ENCODE results near the gene BOD1L1.
"Not testable (repeated sequence)": the region's sequence is repeated elsewhere in the genome, so short reads cannot be mapped to it uniquely, and the experiment has no call there.

BOD1L1 gene

GRCh38 chr4:13562876-13563275, 64.6 kb downstream of the BOD1L1 start:
- no peak overlapping the region for H3K27ac ChIP-seq (ENCODE audit: low read depth, low read length)
- H3K27me3 ChIP-seq (ENCODE audit: control insufficient read depth in 5 of 5, insufficient read depth in 4 of 5, low read length in 5 of 5): no peaks in the 10 kb centered on the region
- H3K9ac ChIP-seq (ENCODE audit: low read length in 5 of 5): no peak overlapping the region
- H3K36me3 ChIP-seq (ENCODE audit: control insufficient read depth in 5 of 5, insufficient read depth in 5 of 5, low read length in 5 of 5): peaks cover 4 to 12% (median 7%) of the 10 kb centered on the region in 5 donors
- H3K4me1 ChIP-seq (ENCODE audit: control insufficient read depth in 5 of 5, insufficient read depth in 5 of 5, low read length in 5 of 5): no peaks in the 10 kb centered on the region
- no peaks in the 10 kb centered on the region for H3K9me3 ChIP-seq (ENCODE audit: control insufficient read depth in 5 of 5, low read length in 5 of 5)
- no peak overlapping the region for H3K4me3 ChIP-seq (ENCODE audit: low read depth in 1 of 5, low read length in 5 of 5)

DNA sequence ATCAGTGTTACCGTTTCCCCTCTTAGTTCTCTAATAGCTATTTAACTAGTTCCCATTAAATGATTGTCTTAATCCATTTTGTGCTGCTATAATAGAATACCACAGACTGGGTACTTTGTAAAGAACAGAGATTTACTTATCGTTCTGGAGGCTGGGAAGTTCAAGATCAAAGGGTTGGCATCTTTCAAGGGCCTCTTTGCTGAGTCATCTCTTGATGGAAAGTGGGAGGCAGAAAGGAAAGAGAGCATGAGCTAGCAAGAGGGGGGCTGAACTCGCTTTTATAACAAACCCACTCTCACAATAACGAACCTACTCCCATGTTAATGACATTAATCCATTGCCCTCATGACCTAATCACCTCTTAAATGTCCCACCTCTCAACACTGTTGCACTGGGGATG, 65.9 kb downstream of the BOD1L1 start:
- no peaks in the 10 kb centered on the region for H3K9me3 ChIP-seq (ENCODE audit: control insufficient read depth in 5 of 5, low read length in 5 of 5)
- no peaks in the 10 kb centered on the region for H3K27me3 ChIP-seq (ENCODE audit: control insufficient read depth in 5 of 5, insufficient read depth in 4 of 5, low read length in 5 of 5)
- no peak overlapping the region for H3K9ac ChIP-seq (ENCODE audit: low read length in 5 of 5)
- H3K4me3 ChIP-seq (ENCODE audit: low read depth in 1 of 5, low read length in 5 of 5): no peak overlapping the region
- H3K4me1 ChIP-seq (ENCODE audit: control insufficient read depth in 5 of 5, insufficient read depth in 5 of 5, low read length in 5 of 5): no peaks in the 10 kb centered on the region
- H3K27ac ChIP-seq (ENCODE audit: low read depth, low read length): no peak overlapping the region
- peaks cover 0 to 2% (median 0%) of the 10 kb centered on the region in 5 donors for H3K36me3 ChIP-seq (ENCODE audit: control insufficient read depth in 5 of 5, insufficient read depth in 5 of 5, low read length in 5 of 5)

DNA sequence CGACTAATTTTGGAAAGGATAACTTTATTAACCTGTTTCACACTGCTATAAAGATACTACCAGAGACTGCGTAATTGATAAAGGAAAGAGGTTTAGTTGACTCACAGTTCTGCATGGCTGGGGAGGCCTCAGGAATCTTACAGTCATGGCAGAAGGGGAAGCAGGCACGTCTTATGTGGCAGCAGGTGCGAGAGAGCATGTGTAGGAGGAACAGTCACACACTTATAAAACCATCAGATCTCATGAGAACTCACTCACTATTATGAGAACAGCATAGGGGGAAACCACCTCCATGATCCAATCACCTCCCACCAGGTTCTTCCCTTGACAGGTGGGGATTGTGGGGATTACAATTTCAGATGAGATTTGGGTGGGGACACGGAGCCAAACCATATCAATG, 67.4 kb downstream of the BOD1L1 start:
- not testable (repeated sequence) for H3K27me3 ChIP-seq (ENCODE audit: control insufficient read depth in 5 of 5, insufficient read depth in 4 of 5, low read length in 5 of 5); H3K4me3 ChIP-seq (ENCODE audit: low read depth in 1 of 5, low read length in 5 of 5); H3K36me3 ChIP-seq (ENCODE audit: control insufficient read depth in 5 of 5, insufficient read depth in 5 of 5, low read length in 5 of 5); H3K4me1 ChIP-seq (ENCODE audit: control insufficient read depth in 5 of 5, insufficient read depth in 5 of 5, low read length in 5 of 5); H3K27ac ChIP-seq (ENCODE audit: low read depth, low read length); H3K9ac ChIP-seq (ENCODE audit: low read length in 5 of 5); H3K9me3 ChIP-seq (ENCODE audit: control insufficient read depth in 5 of 5, low read length in 5 of 5)

DNA sequence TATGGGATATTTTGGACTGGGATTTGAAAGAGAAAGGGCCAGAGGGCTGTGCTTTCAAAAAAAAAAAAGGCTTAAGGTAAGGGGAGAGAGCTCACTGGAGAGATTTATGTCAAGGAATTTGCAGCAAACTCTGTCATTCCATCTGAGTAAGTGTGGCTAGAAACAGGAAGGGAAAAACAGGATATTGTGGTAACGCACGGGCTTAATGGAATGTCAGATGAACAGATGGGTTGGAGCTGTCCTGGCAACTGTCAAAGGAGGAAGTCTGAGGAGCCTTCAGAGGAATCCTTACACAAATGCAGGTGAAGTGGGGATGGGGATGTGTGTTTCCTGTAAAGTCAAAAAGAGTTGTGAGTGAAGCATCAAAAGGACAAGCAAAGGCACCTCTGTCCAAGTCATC, 68.1 kb downstream of the BOD1L1 start:
- no peaks in the 10 kb centered on the region for H3K36me3 ChIP-seq (ENCODE audit: control insufficient read depth in 5 of 5, insufficient read depth in 5 of 5, low read length in 5 of 5)

DNA sequence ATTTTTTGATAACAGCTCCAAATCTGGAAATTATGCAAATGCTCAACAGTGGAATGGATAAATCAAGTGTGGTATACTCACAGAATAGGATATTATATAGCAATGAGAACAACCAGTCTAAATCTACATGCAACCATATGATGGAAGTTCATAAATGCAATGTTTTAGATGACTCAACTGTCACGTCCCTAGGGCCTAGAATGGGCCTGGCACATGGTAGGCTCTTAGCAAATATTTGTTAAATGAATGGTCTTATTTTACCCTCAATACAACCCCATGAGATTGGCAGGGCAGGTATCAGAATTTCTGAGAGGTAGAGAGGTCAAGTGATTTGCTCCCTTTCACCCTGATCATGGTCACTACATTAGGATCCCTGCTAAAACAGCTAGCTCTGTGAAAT, 68.6 kb downstream of the BOD1L1 start:
- Histone ChIP-seq H3K9me3 (ENCODE audit: control insufficient read depth in 5 of 5, low read length in 5 of 5) (no peaks in the 10 kb centered on the region), H3K36me3 (ENCODE audit: control insufficient read depth in 5 of 5, insufficient read depth in 5 of 5, low read length in 5 of 5) (no peaks in the 10 kb centered on the region), H3K4me3 (ENCODE audit: low read depth in 1 of 5, low read length in 5 of 5) (no peak overlapping the region), H3K27ac (ENCODE audit: low read depth, low read length) (no peak overlapping the region), H3K9ac (ENCODE audit: low read length in 5 of 5) (no peak overlapping the region), H3K4me1 (ENCODE audit: control insufficient read depth in 5 of 5, insufficient read depth in 5 of 5, low read length in 5 of 5) (no peaks in the 10 kb centered on the region), H3K27me3 (ENCODE audit: control insufficient read depth in 5 of 5, insufficient read depth in 4 of 5, low read length in 5 of 5) (no peaks in the 10 kb centered on the region)

More for the DNA sequence above, 68.1 kb downstream of the BOD1L1 start:
- no peaks in the 10 kb centered on the region for H3K27me3 ChIP-seq (ENCODE audit: control insufficient read depth in 5 of 5, insufficient read depth in 4 of 5, low read length in 5 of 5)
- no peak overlapping the region for H3K27ac ChIP-seq (ENCODE audit: low read depth, low read length)
- H3K4me3 ChIP-seq (ENCODE audit: low read depth in 1 of 5, low read length in 5 of 5): no peak overlapping the region
- no peak overlapping the region for H3K9ac ChIP-seq (ENCODE audit: low read length in 5 of 5)
- no peaks in the 10 kb centered on the region for H3K9me3 ChIP-seq (ENCODE audit: control insufficient read depth in 5 of 5, low read length in 5 of 5)
- no peaks in the 10 kb centered on the region for H3K4me1 ChIP-seq (ENCODE audit: control insufficient read depth in 5 of 5, insufficient read depth in 5 of 5, low read length in 5 of 5)

- Histone ChIP-seq H3K36me3 (ENCODE audit: control insufficient read depth in 5 of 5, insufficient read depth in 5 of 5, low read length in 5 of 5) (no peaks in the 10 kb centered on the region), H3K9ac (ENCODE audit: low read length in 5 of 5) (no peak overlapping the region), H3K4me3 (ENCODE audit: low read depth in 1 of 5, low read length in 5 of 5) (no peak overlapping the region), H3K27me3 (ENCODE audit: control insufficient read depth in 5 of 5, insufficient read depth in 4 of 5, low read length in 5 of 5) (peaks cover 0 to under 1% (median 0%) of the 10 kb centered on the region in 5 donors), H3K4me1 (ENCODE audit: control insufficient read depth in 5 of 5, insufficient read depth in 5 of 5, low read length in 5 of 5) (no peaks in the 10 kb centered on the region), H3K27ac (ENCODE audit: low read depth, low read length) (no peak overlapping the region), H3K9me3 (ENCODE audit: control insufficient read depth in 5 of 5, low read length in 5 of 5) (no peaks in the 10 kb centered on the region)
Measured at GRCh38 chr4:13555325-13555724, 72.2 kb downstream of the BOD1L1 start.

DNA sequence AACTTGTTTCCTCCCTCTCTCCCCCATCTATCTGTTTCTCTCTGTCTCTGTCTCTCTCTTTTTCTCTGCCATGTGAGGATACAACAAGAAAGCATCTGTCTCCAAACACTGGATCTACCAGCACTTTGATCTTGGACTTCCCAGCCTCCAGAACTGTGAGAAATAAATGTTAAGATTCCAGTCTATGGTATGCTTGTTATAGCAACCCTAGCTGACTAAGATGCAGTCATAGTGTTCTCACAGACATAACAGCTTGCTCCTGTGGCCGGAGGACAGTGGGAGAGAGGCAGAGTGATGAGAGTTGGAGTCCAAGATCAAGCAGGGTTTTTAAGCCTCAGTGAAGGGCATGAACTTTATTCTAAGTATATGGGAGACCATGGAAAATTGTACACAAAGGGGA, 74.4 kb downstream of the BOD1L1 start:
- Histone ChIP-seq H3K27me3 (ENCODE audit: control insufficient read depth in 5 of 5, insufficient read depth in 4 of 5, low read length in 5 of 5) (peaks cover 0 to 17% (median 14%) of the 10 kb centered on the region in 5 donors), H3K4me3 (ENCODE audit: low read depth in 1 of 5, low read length in 5 of 5) (no peak overlapping the region), H3K27ac (ENCODE audit: low read depth, low read length) (no peak overlapping the region), H3K36me3 (ENCODE audit: control insufficient read depth in 5 of 5, insufficient read depth in 5 of 5, low read length in 5 of 5) (no peaks in the 10 kb centered on the region), H3K9me3 (ENCODE audit: control insufficient read depth in 5 of 5, low read length in 5 of 5) (no peaks in the 10 kb centered on the region), H3K9ac (ENCODE audit: low read length in 5 of 5) (no peak overlapping the region), H3K4me1 (ENCODE audit: control insufficient read depth in 5 of 5, insufficient read depth in 5 of 5, low read length in 5 of 5) (peaks cover 0 to 7% (median 6%) of the 10 kb centered on the region in 5 donors)

- peaks cover 0 to 32% (median 30%) of the 10 kb centered on the region in 5 donors for H3K4me1 ChIP-seq (ENCODE audit: control insufficient read depth in 5 of 5, insufficient read depth in 5 of 5, low read length in 5 of 5)
- peak overlapping the region; percentile 30 to 66 (median 52) for H3K4me3 ChIP-seq (ENCODE audit: low read depth in 1 of 5, low read length in 5 of 5)
- H3K36me3 ChIP-seq (ENCODE audit: control insufficient read depth in 5 of 5, insufficient read depth in 5 of 5, low read length in 5 of 5): no peaks in the 10 kb centered on the region
- no peak overlapping the region for H3K27ac ChIP-seq (ENCODE audit: low read depth, low read length)
- H3K27me3 ChIP-seq (ENCODE audit: control insufficient read depth in 5 of 5, insufficient read depth in 4 of 5, low read length in 5 of 5): peaks cover 20 to 44% (median 34%) of the 10 kb centered on the region in 5 donors
- H3K9me3 ChIP-seq (ENCODE audit: control insufficient read depth in 5 of 5, low read length in 5 of 5): no peaks in the 10 kb centered on the region
- peak overlapping the region in 1 of 5 donors; percentile 35 for H3K9ac ChIP-seq (ENCODE audit: low read length in 5 of 5)
Measured at GRCh38 chr4:13548984-13549546, 78.5 kb downstream of the BOD1L1 start.

DNA sequence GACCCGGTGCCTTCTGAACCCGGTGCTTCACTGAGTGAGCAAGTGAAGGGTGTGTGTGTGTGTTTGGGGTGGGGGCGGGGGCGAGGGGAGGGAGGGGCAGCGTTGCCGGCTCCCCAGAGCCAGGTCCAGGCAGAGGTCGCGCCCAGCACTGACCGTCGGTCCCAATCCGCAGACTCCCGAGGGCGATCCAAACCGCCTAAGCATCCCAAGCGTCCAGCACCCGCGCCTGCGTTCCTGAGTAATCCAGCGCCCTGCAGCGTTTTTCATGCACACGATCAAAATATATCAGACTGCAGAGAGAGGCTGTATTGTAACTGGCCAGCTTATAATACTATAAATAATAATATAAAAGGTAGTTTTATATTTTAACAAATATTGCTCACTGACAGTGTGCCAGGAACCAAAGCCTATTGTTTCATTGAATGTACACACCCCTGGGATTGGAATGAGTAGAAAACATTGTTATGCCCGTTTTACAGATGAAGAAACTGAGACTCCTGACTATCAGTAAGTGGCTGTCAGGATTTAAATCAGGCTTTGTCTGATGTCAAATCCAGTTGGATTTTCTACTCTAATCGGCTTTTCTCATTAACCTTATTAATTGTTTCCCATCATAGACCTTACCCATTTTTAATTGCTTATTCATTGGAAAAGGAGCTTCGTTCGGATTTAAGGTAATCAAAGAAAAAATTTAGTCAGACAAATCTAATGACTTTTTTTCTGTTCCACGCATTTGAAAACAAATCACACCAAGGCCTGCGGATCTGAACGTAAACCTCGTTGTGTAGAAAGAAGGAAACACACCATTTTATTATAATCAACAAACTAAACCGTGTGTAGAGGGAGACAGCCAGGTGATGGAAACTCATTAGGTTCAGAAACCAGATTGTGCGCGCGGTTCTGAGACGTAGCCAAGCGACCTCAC, 79.2 kb downstream of the BOD1L1 start:
- Histone ChIP-seq H3K27ac (ENCODE audit: low read depth, low read length) (no peak overlapping the region), H3K4me3 (ENCODE audit: low read depth in 1 of 5, low read length in 5 of 5) (peak overlapping the region in 4 of 5 donors; percentile 47 to 66 (median 56)), H3K9ac (ENCODE audit: low read length in 5 of 5) (no peak overlapping the region), H3K9me3 (ENCODE audit: control insufficient read depth in 5 of 5, low read length in 5 of 5) (no peaks in the 10 kb centered on the region), H3K27me3 (ENCODE audit: control insufficient read depth in 5 of 5, insufficient read depth in 4 of 5, low read length in 5 of 5) (peaks cover 23 to 51% (median 40%) of the 10 kb centered on the region in 5 donors), H3K36me3 (ENCODE audit: control insufficient read depth in 5 of 5, insufficient read depth in 5 of 5, low read length in 5 of 5) (no peaks in the 10 kb centered on the region), H3K4me1 (ENCODE audit: control insufficient read depth in 5 of 5, insufficient read depth in 5 of 5, low read length in 5 of 5) (peaks cover 0 to 39% (median 37%) of the 10 kb centered on the region in 5 donors)

- Histone ChIP-seq H3K4me3 (ENCODE audit: low read depth in 1 of 5, low read length in 5 of 5) (peak overlapping the region in 4 of 5 donors; percentile 47 to 59 (median 50)), H3K27me3 (ENCODE audit: control insufficient read depth in 5 of 5, insufficient read depth in 4 of 5, low read length in 5 of 5) (peaks cover 30 to 59% (median 47%) of the 10 kb centered on the region in 5 donors), H3K4me1 (ENCODE audit: control insufficient read depth in 5 of 5, insufficient read depth in 5 of 5, low read length in 5 of 5) (peaks cover 0 to 42% (median 37%) of the 10 kb centered on the region in 5 donors), H3K9ac (ENCODE audit: low read length in 5 of 5) (no peak overlapping the region), H3K36me3 (ENCODE audit: control insufficient read depth in 5 of 5, insufficient read depth in 5 of 5, low read length in 5 of 5) (no peaks in the 10 kb centered on the region), H3K9me3 (ENCODE audit: control insufficient read depth in 5 of 5, low read length in 5 of 5) (no peaks in the 10 kb centered on the region), H3K27ac (ENCODE audit: low read depth, low read length) (no peak overlapping the region)
Measured at GRCh38 chr4:13547485-13548041, 80.0 kb downstream of the BOD1L1 start.
